ENCODE results near the gene RPL15.
"Not testable (repeated sequence)": the region's sequence is repeated elsewhere in the genome, so short reads cannot be mapped to it uniquely, and the experiment has no call there.

DNA sequence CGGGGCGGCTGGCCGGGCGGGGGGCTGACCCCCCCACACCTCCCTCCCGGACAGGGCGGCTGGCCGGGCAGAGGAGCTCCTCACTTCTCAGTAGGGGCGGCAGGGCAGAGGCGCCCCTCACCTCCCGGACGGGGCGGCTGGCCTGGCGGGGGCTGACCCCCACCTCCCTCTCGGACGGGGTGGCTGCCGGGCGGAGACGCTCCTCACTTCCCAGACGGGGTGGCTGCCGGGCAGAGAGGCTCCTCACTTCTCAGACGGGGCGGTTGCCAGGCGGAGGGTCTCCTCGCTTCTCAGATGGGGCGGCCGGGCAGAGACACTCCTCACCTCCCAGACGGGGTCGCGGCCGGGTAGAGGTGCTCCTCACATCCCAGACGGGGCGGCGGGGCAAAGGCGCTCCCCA is 45.6 kb upstream of the RPL15 start:
- not testable (repeated sequence) for TF ChIP-seq CTCF, EZH2, EZH2phosphoT487 (IDR thresholded peaks at IDR 0.05)
